ENCODE results near the gene CDK16. TPM values are rescaled to one million over a fixed set of nuclear protein-coding genes. Genes with fewer than 3 reads are reported as not detected.

CDK16 gene
- total and polyA plus RNA-seq, 9 of the 15 experiments (the other 6 are each of a cell fraction or from before 2014, with no cell fraction given) = 3.9 to 104 (median 57.5) TPM

DNA sequence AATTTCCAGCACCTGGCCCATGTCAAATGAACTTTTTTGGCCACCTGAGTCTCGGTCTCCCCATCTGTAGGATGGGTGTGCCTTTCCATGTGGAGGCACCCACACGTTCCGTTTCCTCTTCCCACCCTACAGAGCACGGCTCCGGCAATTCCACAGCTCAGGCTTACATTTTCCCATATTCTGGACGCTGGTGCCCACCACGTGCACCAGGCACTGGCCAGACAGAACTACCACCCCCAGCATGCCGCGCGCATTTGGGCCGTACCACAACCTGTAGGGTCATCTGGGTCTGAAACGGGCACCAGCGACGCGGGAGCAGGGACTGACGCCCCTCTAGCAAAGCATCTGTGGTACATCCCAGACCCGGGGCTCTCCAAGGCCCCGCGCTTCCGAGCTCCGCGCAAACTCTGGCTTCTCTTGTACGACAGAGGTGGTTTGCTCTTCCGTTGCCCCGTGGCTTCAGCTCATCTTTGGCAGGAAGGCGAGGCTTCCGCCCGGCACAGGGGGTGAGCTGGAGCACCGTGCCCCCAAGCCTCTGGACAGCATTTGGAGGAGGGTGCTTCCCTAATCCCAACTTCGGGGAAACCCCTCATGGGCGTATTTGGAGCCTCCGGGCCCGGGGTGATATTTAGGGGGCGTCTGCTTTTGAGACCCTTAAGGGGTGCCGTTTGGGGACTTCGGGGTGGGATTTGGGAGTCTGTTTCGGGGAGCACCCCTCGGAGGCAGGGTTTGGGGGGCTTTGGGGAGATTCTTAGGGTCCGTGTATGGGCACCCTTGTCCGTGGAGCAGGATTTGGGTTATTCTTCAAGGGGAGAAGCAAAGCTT, 27.8 kb upstream of the CDK16 start (continued):
- TF ChIP-seq, protein P1, sequence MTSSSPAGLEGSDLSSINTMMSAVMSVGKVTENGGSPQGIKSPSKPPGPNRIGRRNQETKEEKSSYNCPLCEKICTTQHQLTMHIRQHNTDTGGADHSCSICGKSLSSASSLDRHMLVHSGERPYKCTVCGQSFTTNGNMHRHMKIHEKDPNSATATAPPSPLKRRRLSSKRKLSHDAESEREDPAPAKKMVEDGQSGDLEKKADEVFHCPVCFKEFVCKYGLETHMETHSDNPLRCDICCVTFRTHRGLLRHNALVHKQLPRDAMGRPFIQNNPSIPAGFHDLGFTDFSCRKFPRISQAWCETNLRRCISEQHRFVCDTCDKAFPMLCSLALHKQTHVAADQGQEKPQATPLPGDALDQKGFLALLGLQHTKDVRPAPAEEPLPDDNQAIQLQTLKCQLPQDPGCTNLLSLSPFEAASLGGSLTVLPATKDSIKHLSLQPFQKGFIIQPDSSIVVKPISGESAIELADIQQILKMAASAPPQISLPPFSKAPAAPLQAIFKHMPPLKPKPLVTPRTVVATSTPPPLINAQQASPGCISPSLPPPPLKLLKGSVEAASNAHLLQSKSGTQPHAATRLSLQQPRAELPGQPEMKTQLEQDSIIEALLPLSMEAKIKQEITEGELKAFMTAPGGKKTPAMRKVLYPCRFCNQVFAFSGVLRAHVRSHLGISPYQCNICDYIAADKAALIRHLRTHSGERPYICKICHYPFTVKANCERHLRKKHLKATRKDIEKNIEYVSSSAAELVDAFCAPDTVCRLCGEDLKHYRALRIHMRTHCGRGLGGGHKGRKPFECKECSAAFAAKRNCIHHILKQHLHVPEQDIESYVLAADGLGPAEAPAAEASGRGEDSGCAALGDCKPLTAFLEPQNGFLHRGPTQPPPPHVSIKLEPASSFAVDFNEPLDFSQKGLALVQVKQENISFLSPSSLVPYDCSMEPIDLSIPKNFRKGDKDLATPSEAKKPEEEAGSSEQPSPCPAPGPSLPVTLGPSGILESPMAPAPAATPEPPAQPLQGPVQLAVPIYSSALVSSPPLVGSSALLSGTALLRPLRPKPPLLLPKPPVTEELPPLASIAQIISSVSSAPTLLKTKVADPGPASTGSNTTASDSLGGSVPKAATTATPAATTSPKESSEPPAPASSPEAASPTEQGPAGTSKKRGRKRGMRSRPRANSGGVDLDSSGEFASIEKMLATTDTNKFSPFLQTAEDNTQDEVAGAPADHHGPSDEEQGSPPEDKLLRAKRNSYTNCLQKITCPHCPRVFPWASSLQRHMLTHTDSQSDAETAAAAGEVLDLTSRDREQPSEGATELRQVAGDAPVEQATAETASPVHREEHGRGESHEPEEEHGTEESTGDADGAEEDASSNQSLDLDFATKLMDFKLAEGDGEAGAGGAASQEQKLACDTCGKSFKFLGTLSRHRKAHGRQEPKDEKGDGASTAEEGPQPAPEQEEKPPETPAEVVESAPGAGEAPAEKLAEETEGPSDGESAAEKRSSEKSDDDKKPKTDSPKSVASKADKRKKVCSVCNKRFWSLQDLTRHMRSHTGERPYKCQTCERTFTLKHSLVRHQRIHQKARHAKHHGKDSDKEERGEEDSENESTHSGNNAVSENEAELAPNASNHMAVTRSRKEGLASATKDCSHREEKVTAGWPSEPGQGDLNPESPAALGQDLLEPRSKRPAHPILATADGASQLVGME (CRISPR knock-in tag; IDR thresholded peaks at IDR 0.05) = no peak
- TF ChIP-seq, protein P2, sequence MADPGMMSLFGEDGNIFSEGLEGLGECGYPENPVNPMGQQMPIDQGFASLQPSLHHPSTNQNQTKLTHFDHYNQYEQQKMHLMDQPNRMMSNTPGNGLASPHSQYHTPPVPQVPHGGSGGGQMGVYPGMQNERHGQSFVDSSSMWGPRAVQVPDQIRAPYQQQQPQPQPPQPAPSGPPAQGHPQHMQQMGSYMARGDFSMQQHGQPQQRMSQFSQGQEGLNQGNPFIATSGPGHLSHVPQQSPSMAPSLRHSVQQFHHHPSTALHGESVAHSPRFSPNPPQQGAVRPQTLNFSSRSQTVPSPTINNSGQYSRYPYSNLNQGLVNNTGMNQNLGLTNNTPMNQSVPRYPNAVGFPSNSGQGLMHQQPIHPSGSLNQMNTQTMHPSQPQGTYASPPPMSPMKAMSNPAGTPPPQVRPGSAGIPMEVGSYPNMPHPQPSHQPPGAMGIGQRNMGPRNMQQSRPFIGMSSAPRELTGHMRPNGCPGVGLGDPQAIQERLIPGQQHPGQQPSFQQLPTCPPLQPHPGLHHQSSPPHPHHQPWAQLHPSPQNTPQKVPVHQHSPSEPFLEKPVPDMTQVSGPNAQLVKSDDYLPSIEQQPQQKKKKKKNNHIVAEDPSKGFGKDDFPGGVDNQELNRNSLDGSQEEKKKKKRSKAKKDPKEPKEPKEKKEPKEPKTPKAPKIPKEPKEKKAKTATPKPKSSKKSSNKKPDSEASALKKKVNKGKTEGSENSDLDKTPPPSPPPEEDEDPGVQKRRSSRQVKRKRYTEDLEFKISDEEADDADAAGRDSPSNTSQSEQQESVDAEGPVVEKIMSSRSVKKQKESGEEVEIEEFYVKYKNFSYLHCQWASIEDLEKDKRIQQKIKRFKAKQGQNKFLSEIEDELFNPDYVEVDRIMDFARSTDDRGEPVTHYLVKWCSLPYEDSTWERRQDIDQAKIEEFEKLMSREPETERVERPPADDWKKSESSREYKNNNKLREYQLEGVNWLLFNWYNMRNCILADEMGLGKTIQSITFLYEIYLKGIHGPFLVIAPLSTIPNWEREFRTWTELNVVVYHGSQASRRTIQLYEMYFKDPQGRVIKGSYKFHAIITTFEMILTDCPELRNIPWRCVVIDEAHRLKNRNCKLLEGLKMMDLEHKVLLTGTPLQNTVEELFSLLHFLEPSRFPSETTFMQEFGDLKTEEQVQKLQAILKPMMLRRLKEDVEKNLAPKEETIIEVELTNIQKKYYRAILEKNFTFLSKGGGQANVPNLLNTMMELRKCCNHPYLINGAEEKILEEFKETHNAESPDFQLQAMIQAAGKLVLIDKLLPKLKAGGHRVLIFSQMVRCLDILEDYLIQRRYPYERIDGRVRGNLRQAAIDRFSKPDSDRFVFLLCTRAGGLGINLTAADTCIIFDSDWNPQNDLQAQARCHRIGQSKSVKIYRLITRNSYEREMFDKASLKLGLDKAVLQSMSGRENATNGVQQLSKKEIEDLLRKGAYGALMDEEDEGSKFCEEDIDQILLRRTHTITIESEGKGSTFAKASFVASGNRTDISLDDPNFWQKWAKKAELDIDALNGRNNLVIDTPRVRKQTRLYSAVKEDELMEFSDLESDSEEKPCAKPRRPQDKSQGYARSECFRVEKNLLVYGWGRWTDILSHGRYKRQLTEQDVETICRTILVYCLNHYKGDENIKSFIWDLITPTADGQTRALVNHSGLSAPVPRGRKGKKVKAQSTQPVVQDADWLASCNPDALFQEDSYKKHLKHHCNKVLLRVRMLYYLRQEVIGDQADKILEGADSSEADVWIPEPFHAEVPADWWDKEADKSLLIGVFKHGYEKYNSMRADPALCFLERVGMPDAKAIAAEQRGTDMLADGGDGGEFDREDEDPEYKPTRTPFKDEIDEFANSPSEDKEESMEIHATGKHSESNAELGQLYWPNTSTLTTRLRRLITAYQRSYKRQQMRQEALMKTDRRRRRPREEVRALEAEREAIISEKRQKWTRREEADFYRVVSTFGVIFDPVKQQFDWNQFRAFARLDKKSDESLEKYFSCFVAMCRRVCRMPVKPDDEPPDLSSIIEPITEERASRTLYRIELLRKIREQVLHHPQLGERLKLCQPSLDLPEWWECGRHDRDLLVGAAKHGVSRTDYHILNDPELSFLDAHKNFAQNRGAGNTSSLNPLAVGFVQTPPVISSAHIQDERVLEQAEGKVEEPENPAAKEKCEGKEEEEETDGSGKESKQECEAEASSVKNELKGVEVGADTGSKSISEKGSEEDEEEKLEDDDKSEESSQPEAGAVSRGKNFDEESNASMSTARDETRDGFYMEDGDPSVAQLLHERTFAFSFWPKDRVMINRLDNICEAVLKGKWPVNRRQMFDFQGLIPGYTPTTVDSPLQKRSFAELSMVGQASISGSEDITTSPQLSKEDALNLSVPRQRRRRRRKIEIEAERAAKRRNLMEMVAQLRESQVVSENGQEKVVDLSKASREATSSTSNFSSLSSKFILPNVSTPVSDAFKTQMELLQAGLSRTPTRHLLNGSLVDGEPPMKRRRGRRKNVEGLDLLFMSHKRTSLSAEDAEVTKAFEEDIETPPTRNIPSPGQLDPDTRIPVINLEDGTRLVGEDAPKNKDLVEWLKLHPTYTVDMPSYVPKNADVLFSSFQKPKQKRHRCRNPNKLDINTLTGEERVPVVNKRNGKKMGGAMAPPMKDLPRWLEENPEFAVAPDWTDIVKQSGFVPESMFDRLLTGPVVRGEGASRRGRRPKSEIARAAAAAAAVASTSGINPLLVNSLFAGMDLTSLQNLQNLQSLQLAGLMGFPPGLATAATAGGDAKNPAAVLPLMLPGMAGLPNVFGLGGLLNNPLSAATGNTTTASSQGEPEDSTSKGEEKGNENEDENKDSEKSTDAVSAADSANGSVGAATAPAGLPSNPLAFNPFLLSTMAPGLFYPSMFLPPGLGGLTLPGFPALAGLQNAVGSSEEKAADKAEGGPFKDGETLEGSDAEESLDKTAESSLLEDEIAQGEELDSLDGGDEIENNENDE (IDR thresholded peaks at IDR 0.05; ENCODE audit: low read depth, low read length) = no peak
- TF ChIP-seq ZKSCAN3 (CRISPR knock-in tag; IDR thresholded peaks at IDR 0.05) = no peak
- TF ChIP-seq, protein P3, sequence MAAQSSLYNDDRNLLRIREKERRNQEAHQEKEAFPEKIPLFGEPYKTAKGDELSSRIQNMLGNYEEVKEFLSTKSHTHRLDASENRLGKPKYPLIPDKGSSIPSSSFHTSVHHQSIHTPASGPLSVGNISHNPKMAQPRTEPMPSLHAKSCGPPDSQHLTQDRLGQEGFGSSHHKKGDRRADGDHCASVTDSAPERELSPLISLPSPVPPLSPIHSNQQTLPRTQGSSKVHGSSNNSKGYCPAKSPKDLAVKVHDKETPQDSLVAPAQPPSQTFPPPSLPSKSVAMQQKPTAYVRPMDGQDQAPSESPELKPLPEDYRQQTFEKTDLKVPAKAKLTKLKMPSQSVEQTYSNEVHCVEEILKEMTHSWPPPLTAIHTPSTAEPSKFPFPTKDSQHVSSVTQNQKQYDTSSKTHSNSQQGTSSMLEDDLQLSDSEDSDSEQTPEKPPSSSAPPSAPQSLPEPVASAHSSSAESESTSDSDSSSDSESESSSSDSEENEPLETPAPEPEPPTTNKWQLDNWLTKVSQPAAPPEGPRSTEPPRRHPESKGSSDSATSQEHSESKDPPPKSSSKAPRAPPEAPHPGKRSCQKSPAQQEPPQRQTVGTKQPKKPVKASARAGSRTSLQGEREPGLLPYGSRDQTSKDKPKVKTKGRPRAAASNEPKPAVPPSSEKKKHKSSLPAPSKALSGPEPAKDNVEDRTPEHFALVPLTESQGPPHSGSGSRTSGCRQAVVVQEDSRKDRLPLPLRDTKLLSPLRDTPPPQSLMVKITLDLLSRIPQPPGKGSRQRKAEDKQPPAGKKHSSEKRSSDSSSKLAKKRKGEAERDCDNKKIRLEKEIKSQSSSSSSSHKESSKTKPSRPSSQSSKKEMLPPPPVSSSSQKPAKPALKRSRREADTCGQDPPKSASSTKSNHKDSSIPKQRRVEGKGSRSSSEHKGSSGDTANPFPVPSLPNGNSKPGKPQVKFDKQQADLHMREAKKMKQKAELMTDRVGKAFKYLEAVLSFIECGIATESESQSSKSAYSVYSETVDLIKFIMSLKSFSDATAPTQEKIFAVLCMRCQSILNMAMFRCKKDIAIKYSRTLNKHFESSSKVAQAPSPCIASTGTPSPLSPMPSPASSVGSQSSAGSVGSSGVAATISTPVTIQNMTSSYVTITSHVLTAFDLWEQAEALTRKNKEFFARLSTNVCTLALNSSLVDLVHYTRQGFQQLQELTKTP (IDR thresholded peaks at IDR 0.05; ENCODE audit: low read depth in 1 of 2, partially characterized antibody in 2 of 2) = peak in 1 of 2 experiments; percentile 32
